DMS114 treated with DMSO at 0.1 percent for 48 hours (cell line): ENCODE data around the gene SMR3B.

Source experiments
- DNase-seq: peaks from one replicate; lab custom pipeline; 2025; ENCODE audit not compliant: unreplicated experiment; lab: John Stamatoyannopoulos, UW

The SMR3B gene

GRCh38 chr4:70382691-70383181 is at the start of gene SMR3B:
SMR3B (plus strand) TSS chr4:70383131; CDS start chr4:70384511, 1,380 bp downstream.
- DNase-seq: no peak

GRCh38 chr4:70334681-70335080 is 48.2 kb upstream of the SMR3B start, which contains the start of gene CABS1:
CABS1 (plus strand) TSS chr4:70334981; CDS start chr4:70335040, 59 bp downstream.
- DNase-seq: no peak

- no peak for DNase-seq
These were observed 46.9 kb upstream of the SMR3B start for GRCh38 chr4:70336043-70336442.

- no peak for DNase-seq
These were observed 45.0 kb upstream of the SMR3B start for GRCh38 chr4:70337886-70338420.

GRCh38 chr4:70356185-70356584 is 26.7 kb upstream of the SMR3B start:
- DNase-seq: no peak

GRCh38 chr4:70359115-70359661 is 23.7 kb upstream of the SMR3B start:
- DNase-seq: no peak

GRCh38 chr4:70360460-70360859 is 22.5 kb upstream of the SMR3B start, which contains the start of gene SMR3A:
SMR3A (plus strand) TSS chr4:70360760; CDS start chr4:70362116, 1,356 bp downstream.
- no peak for DNase-seq

- DNase-seq: no peak
These were observed 18.9 kb upstream of the SMR3B start for GRCh38 chr4:70364002-70364401.

GRCh38 chr4:70365479-70365878 is 17.5 kb upstream of the SMR3B start:
- no peak for DNase-seq

- DNase-seq: no peak
These were observed 15.1 kb upstream of the SMR3B start for GRCh38 chr4:70367813-70368212.

- DNase-seq: no peak
These were observed 10.9 kb upstream of the SMR3B start for GRCh38 chr4:70371987-70372386.

GRCh38 chr4:70372760-70373159 is 10.2 kb upstream of the SMR3B start:
- DNase-seq: no peak

GRCh38 chr4:70380578-70380977 is 2.4 kb upstream of the SMR3B start:
- no peak for DNase-seq

- no peak for DNase-seq
These were observed 9.3 kb downstream of the SMR3B start for GRCh38 chr4:70392057-70392776.

- DNase-seq: no peak
These were observed 14.6 kb downstream of the SMR3B start, which contains the start of gene OPRPN for GRCh38 chr4:70397580-70397979. OPRPN (plus strand) TSS chr4:70397940; CDS start chr4:70399286, 1,346 bp downstream.

- DNase-seq: no peak
These were observed 16.4 kb downstream of the SMR3B start for GRCh38 chr4:70399319-70399718.

GRCh38 chr4:70402762-70403161 is 19.8 kb downstream of the SMR3B start:
- no peak for DNase-seq

- no peak for DNase-seq
These were observed 22.8 kb downstream of the SMR3B start for GRCh38 chr4:70405765-70406164.

- no peak for DNase-seq
These were observed 42.4 kb downstream of the SMR3B start for GRCh38 chr4:70425306-70425705.

GRCh38 chr4:70426789-70427188 is 43.9 kb downstream of the SMR3B start:
- DNase-seq: no peak

GRCh38 chr4:70437197-70437596 is 54.3 kb downstream of the SMR3B start:
- no peak for DNase-seq
